A673 (cell line): ENCODE results near the gene FGF5. TPM values are rescaled to one million over a fixed set of nuclear protein-coding genes. Genes with fewer than 3 reads are reported as not detected.

Source experiments
- BruUV-seq: library from RNA; stranded (reverse); fragments of 400-500 nt; replicated peaks from 2 replicates; lab custom pipeline; 2021; lab: Mats Ljungman, UMichigan
- CTCF ChIA-PET: fragments of 300-600 bp; sonication (Branson Sonifier 250); formaldehyde crosslinking; loops from one replicate; lab custom pipeline; 2022; ENCODE audit warnings: antibody characterized with exemption; lab: Charles Lee
- POLR2A ChIA-PET: fragments of 300-600 bp; sonication (Branson Sonifier 250); formaldehyde crosslinking; loops from one replicate; lab custom pipeline; 2022; ENCODE audit warnings: antibody characterized with exemption; ENCODE audit not compliant: low non-redundant PET; lab: Charles Lee
- DNase-seq: peaks from one replicate; pipeline ENCODE4 v3.0.0-alpha.2; 2015; ENCODE audit warnings: low spot score
- H3K27ac ChIP-seq: fragments of 200-600 bp; sonication (generic); 2 replicates; pipeline ENCODE4 v1.5.1; 2016; ENCODE audit warnings: mixed run types, low read depth, mild to moderate bottlenecking, mixed read lengths, antibody characterized with exemption, low read length; ENCODE audit not compliant: poor library complexity, severe bottlenecking
- H3K27me3 ChIP-seq: fragments of 200-600 bp; sonication (generic); replicated peaks from 2 replicates; pipeline ENCODE4 v1.6.1; 2017; ENCODE audit warnings: mixed run types, low read depth, mild to moderate bottlenecking, mixed read lengths, antibody characterized with exemption, low read length; ENCODE audit not compliant: insufficient read depth, poor library complexity
- H3K36me3 ChIP-seq: fragments of 200-600 bp; sonication (generic); 2 replicates; pipeline ENCODE4 v1.6.1; 2016; ENCODE audit warnings: mixed run types, mild to moderate bottlenecking, mixed read lengths, antibody characterized with exemption, low read length; ENCODE audit not compliant: insufficient read depth, poor library complexity, severe bottlenecking
- H3K4me1 ChIP-seq: fragments of 200-600 bp; sonication (generic); 2 replicates; pipeline ENCODE4 v1.6.1; 2017; ENCODE audit warnings: mixed run types, mild to moderate bottlenecking, mixed read lengths, antibody characterized with exemption, low read length; ENCODE audit not compliant: insufficient read depth, poor library complexity, severe bottlenecking
- H3K4me3 ChIP-seq: fragments of 200-600 bp; sonication (generic); 2 replicates; pipeline ENCODE4 v1.5.1; 2016; ENCODE audit warnings: low read depth, mixed run types, mild to moderate bottlenecking, mixed read lengths, low read length; ENCODE audit not compliant: poor library complexity, severe bottlenecking
- H3K9me3 ChIP-seq: fragments of 200-600 bp; sonication (generic); 2 replicates; pipeline ENCODE4 v1.6.1; 2016; ENCODE audit warnings: mixed run types, low read depth, mild to moderate bottlenecking, mixed read lengths, antibody characterized with exemption, low read length; ENCODE audit not compliant: poor library complexity, severe bottlenecking
- EZH2 ChIP-seq: fragments of 200-600 bp; sonication (generic); IDR thresholded peaks from 2 replicates; pipeline ENCODE4 v1.6.1; 2017; ENCODE audit warnings: borderline replicate concordance, low read depth, mild to moderate bottlenecking, mixed read lengths, antibody characterized with exemption, low read length; ENCODE audit not compliant: poor library complexity, severe bottlenecking
- intact Hi-C: fragments of 100-400 bp; cut with micrococcal nuclease; formaldehyde crosslinking; loops from one replicate; pipeline ENCODE4 v1.10.0; 2022; ENCODE audit not compliant: unreplicated experiment
- total RNA-seq: library from RNA; stranded (reverse); gene quantifications from 2 replicates; pipeline ENCODE4 v1.2.3, GENCODE V29; 2021
- TF ChIP-seq, protein P1 (sequence below): fragments of 300-800, 200-600 bp; sonication (generic); conservative IDR thresholded peaks from 2 replicates; pipeline ENCODE4 v1.5.1; 2017; ENCODE audit warnings: low read depth, mild to moderate bottlenecking, antibody characterized with exemption, low read length, moderate library complexity, mixed read lengths

FGF5 gene
- total RNA-seq, 1 experiment from 2014 or later: not detected

DNA sequence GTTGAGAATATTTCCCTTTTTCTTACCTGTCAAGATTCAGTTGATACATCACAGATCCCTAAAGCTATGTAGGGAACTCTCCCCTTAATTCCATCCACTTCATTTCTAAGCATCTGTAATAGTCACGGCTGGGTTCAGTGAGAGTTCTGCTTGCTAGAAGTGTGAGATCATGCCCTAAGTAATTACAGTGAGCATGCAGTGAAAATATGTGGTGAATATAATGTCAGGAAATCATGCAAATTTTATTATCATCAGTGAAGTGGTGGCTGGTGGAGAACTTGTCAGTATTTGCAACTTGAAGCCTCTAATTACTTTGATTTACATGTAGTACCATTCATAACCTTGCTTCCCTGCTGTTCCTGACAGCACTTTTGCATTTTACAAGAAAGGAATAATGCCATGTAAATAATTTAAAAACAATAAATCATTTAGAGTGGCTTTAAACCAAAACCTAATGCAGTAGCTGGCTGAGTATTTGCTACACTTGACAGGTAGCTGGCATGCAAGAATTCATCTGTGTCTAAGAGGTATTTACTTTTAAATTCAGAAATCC is 40.8 kb downstream of the FGF5 start:
- H3K9me3 ChIP-seq: no peaks in the 10 kb centered on the region
- ChIA-PET POLR2A (no interaction called here), CTCF (no interaction called here)
- TF ChIP-seq, protein P1, sequence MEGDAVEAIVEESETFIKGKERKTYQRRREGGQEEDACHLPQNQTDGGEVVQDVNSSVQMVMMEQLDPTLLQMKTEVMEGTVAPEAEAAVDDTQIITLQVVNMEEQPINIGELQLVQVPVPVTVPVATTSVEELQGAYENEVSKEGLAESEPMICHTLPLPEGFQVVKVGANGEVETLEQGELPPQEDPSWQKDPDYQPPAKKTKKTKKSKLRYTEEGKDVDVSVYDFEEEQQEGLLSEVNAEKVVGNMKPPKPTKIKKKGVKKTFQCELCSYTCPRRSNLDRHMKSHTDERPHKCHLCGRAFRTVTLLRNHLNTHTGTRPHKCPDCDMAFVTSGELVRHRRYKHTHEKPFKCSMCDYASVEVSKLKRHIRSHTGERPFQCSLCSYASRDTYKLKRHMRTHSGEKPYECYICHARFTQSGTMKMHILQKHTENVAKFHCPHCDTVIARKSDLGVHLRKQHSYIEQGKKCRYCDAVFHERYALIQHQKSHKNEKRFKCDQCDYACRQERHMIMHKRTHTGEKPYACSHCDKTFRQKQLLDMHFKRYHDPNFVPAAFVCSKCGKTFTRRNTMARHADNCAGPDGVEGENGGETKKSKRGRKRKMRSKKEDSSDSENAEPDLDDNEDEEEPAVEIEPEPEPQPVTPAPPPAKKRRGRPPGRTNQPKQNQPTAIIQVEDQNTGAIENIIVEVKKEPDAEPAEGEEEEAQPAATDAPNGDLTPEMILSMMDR: no peak
- H3K4me1 ChIP-seq: peaks cover 4% of the 10 kb centered on the region
- no peak overlapping the region for H3K4me3 ChIP-seq
- no peak overlapping the region for H3K27ac ChIP-seq
- intact Hi-C loops: no loop called here
- peak; percentile 74 for DNase-seq
- H3K27me3 ChIP-seq: peaks cover 63% of the 10 kb centered on the region
- no TSS peak for BruUV-seq
- H3K36me3 ChIP-seq: no peaks in the 10 kb centered on the region

DNA sequence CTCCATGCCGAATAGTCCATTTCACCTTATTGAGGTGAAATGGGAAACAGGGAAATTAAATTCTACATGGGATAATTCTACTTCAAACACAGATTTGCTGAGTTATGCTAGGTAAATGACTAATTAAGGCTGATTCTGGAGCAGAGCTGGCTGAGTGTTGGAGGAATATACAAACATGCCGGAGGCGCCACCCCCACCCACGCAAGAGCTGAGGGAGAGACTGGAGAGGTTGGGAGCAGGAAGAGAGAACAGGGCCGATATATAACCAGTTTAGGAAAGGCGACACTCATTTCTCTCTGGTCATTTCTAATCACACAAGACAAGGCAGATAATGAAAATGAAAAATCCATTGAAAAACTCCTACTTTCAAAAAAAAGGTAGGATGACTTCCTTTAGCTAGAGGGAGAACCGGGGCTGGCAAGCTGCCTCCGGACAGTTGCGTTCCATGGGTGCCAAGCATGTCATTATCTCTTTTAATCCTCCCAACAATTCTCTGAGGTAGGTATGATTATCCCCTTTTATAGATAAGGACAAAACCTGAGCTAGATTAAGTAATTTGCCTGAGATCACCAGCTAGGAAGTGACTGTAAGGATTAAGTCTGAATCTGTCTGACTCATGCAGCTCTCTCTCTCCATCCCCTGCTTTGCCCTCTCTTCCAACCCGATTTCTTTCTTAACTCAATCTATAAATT is 41.5 kb downstream of the FGF5 start:
- POLR2A ChIA-PET: no interaction called here
- TF ChIP-seq EZH2: no peak
- TF ChIP-seq, protein P1: no peak
- CTCF ChIA-PET: no interaction called here
- BruUV-seq: no TSS peak
- Histone ChIP-seq H3K9me3 (no peaks in the 10 kb centered on the region), H3K27me3 (peaks cover 64% of the 10 kb centered on the region), H3K36me3 (no peaks in the 10 kb centered on the region), H3K4me3 (no peak overlapping the region), H3K27ac (no peak overlapping the region), H3K4me1 (peaks cover 4% of the 10 kb centered on the region)
- intact Hi-C loops: no loop called here
- DNase-seq: peak; percentile 14

DNA sequence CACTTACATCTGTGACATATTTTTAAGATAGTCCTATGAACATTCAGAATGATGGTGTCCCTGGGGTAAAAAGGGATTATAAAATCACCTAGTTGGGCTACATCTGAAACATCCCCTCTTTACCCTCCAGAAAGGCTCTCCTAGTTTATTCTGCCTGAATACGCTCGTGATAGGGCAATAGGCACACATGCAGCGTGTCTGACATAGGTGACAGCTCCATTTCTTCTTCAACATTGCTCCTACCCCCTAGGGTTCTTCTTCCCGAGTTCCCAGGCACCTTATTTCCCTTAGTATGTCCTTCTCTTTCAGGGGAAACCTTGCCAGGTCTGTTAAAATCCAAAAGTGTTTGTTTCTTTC is 42.0 kb downstream of the FGF5 start:
- H3K27me3 ChIP-seq: peaks cover 66% of the 10 kb centered on the region
- POLR2A ChIA-PET: no interaction called here
- no TSS peak for BruUV-seq
- intact Hi-C loops: no loop called here
- no peak overlapping the region for H3K4me3 ChIP-seq
- H3K36me3 ChIP-seq: no peaks in the 10 kb centered on the region
- no peak overlapping the region for H3K27ac ChIP-seq
- no peaks in the 10 kb centered on the region for H3K9me3 ChIP-seq
- no peak for DNase-seq
- TF ChIP-seq, protein P1: no peak
- TF ChIP-seq EZH2: no peak
- CTCF ChIA-PET: no interaction called here
- peaks cover 4% of the 10 kb centered on the region for H3K4me1 ChIP-seq
